Amniotic stem cell (primary cell): ENCODE results near the gene BRINP3.

Source experiments
- DNase-seq: peaks from one replicate; lab custom pipeline; 2025; lab: John Stamatoyannopoulos, UW

The BRINP3 gene

DNA sequence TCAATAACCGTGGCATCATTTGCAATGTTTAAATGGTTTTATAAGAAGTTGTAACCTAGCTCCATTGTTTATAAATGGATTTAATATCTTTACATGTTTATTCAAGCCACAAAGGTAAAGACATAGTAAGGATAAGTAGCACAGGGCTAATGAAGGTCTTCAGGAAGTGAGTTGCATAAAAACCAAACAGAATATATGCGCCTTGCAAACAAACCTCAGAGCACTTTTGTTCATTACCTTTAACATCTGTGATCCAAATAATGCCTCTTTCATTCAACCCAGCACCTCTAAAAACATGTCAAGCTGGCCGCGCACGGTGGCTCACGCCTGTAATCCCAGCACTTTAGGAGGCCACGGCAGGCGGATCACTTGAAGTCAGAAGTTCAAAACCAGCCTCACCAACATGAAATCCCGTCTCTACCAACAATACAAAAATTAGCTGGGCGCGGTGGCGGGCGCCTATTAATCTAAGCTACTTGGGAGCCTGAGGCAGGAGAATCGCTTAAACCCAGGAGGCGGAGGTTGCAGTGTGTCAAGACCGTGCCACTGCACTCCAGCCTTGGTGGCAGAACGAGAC, 25.3 kb downstream of the BRINP3 start:
- no peak for DNase-seq

- no peak for DNase-seq
Measured at GRCh38 chr1:190444464-190444863, 33.2 kb downstream of the BRINP3 start.

DNA sequence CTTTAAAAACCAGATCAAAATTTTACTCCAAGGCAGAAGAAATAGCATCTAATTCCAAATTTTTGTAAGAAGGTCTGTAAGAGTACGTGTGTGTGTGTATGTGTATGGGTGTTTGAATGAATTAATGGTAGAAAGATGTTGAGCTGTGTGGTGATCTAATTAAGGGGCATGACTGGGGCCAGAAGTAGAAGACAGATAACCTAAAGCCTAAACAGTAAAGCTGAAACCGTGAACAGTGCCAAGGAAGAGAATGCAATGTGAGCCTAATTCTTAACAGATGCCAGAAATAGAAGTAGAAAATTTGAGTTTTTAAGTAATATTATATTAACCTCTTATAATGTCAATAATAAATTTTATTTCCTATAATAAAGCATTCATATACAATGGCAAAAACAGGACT, 38.2 kb downstream of the BRINP3 start:
- DNase-seq: no peak

DNA sequence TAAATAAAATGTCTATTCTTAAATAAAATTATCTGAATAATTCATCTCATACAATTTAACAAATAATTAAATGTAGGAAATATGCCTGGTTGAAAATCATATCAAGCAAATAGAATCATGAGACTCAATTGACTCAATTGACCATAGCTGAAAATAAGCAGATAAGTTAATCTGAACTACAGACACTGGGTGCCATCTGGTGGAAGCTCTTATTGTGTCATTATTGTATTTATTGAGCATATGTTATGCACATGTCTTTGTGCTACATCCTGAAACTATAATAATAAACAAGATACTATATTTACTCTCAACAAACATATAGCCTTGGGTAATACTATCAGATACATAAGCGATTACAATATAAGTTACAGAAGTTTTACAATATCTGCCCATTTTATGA, 41.0 kb downstream of the BRINP3 start:
- DNase-seq: peak; percentile 10

- DNase-seq: no peak
Measured at GRCh38 chr1:190429932-190430331, 47.7 kb downstream of the BRINP3 start.

DNA sequence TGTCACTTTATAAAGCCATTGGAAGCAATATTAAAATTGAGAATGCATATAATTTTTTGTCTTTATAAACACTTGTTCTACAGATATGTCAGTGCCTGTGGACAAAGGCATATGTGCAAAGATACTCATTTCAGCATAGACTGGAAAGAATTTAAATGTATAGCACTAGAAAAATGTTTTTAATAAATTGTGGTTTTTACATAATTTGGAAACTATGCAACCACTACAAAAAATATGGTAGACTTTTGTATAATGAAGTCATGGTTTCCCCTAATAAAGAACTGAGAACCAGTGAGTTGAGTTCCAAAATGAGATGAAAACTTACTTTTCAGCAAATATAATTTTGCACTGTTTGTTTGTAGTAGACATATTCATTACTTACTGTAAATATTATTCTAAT, 48.5 kb downstream of the BRINP3 start:
- no peak for DNase-seq

DNA sequence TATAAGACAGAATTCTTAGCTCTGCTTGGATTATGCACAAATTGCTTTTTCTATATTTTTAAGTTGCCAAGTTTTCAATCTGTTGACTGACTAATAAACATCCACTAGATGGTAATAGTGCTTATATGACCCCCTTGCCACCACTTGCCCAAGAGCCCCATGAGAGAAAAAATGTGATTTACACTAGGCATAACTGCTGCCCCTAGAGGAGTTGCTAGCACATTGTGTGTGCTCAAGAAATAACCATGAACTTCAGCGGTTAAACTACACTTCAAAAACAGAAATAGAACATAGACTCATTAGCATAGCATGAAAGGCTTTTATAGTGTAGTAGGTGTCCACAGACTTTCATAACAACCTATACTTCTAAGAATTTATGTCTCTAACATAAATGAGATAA, 61.4 kb downstream of the BRINP3 start:
- no peak for DNase-seq

- no peak for DNase-seq
Measured at GRCh38 chr1:190413142-190413541, 64.5 kb downstream of the BRINP3 start.

DNA sequence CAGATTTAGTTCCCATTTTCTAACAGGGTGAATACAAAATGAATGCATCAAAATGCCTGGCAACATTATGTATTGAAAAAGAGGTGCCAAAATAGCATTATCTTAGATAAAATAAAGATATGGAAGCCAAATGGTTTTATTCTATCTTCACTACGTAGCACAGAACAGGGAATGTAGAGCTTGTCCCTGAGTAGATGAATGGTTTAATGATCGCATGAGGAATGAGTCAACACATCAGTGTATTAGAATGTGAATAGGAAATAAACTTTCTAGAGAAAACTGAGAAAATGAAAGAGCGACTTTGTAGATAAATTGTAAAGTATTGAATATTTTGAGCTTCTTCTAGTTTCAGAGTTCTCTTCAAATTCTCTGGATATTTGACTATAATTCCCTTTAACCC, 74.3 kb downstream of the BRINP3 start:
- DNase-seq: no peak

GRCh38 chr1:190399233-190399632, 78.4 kb downstream of the BRINP3 start:
- no peak for DNase-seq

- DNase-seq: no peak
Measured at GRCh38 chr1:190391582-190391981, 86.1 kb downstream of the BRINP3 start.

DNA sequence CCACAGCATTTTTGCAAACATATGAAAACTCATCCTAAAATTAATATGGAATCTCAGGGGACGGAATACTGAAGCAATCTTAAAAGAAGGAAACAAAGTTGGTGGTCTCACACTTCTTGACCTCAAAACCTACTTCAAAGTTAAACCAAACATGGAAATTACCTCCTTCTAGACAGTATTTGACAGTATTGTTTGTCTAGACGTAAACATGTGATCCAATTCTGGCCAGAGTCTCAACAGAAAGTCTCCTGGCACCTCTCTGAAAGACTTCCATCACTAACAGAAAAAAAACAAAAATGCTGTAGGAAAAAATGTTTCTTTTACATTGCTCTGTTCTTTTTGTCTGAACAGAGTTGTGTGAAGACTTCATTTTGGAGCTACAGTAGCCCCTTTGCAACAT, 99.7 kb downstream of the BRINP3 start:
- no peak for DNase-seq

GRCh38 chr1:190377294-190377693, 100.4 kb downstream of the BRINP3 start:
- no peak for DNase-seq

- DNase-seq: no peak
Measured at GRCh38 chr1:190376044-190376443, 101.6 kb downstream of the BRINP3 start.

DNA sequence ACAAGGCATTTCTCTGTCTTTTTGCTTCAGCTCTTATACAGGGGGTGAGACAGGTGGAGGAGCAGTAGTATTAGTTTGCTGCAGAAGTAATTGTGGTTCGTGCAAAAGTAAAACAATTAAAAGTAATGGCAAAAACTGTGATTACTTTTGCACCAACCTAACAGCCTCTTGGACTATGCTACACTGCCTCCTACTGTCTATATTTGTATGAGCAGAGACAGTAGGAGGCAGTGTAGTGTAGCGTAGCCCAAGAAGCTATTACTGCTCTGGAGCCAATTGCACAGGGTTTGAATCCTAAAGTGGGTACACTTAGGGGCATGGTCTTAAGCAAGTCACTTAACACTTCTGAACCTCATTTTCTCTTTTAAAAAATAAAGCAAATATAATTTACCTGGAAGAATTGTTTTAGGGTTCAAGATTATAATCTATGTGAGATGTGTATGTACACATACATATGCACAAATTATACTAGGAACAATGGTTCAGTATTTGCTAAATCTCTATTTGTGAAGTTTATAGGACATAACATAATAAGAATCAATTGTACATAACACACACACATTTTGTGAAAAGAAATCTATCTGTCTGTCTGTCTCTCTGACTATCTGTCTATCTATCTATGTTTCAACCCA, 103.8 kb downstream of the BRINP3 start:
- DNase-seq: no peak

- DNase-seq: no peak
Measured at GRCh38 chr1:190367200-190367599, 110.5 kb downstream of the BRINP3 start.

DNA sequence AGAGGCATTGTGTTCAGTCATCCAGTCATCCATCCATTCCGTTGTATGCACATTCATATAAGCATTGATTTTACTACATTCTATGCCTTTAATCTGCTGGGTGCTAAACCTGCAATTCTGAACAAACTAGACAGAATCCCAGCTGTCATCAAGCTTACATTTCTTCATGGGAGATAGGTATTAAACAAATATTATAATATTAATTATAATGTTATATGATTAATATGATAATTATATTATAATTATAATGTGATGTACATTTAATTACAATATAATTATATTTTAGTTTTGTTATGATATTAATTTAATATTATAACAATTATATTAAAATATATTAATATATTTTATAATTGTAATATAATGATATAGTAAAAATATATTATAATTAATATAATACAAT, 112.4 kb downstream of the BRINP3 start:
- no peak for DNase-seq

DNA sequence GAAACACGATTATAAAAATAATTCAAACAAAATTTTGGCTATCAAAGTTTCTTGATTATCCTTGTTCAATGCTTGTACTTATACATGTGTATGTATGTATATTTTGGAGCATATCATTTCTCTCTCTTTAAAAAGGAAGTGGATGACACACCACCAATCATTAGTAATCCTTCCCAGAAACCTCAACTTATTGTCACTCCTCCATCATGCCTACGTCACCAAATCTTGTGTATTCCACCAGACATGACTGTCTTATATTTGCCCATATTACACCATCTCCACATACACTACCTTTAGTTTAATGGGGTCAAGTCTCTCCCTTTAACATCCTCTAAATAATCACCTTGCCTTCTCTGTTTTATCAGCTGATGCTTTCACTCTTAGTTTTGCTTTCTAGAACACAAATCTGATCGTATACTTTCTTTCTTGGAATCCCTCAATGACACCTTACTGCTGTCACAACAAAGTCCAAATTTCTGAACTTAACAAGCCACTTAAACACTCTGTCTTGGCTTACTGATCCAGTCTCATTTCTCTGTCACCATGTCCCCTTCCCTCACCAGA, 124.0 kb downstream of the BRINP3 start:
- DNase-seq: no peak

DNA sequence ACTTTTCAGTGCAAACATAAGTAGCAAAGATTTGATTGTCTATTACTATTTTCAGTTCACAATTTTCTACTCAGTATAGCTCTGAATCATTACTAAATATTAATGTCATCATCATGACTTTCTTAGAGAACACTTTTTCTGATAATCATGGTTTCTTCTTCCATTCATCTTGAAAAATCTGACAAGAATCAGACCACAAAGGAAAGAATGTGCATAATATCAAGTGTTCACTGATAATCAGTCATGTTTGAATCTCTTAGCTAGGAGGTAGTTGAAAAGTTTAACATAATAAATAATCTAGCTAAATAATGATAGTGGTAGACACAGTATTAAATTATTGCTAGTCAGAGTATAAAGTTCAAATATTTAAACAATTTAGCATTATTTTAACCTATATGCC, 133.2 kb downstream of the BRINP3 start:
- no peak for DNase-seq

- no peak for DNase-seq
Measured at GRCh38 chr1:190338829-190339228, 138.8 kb downstream of the BRINP3 start.

DNA sequence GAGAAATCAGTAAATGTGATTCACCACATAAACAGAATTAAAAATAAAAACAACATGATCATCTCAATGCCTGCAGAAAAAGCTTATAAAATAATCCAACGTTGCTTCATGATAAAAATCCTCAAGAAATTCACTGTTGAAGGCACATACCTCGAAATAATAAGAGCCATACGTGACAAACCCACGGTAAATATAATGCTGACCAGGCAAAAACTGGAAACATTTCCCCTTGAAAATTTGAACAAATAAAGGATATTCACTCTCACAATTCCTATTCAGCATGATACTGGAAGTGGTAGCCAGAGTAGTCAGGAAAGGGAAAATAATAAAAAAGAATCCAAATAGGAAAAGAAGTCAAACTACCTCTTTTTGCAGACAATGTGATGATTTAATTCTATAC, 148.8 kb downstream of the BRINP3 start:
- no peak for DNase-seq

- DNase-seq: peak; percentile 6
Measured at GRCh38 chr1:190328361-190328760, 149.3 kb downstream of the BRINP3 start.

- DNase-seq: no peak
Measured at GRCh38 chr1:190327271-190327670, 150.4 kb downstream of the BRINP3 start.

DNA sequence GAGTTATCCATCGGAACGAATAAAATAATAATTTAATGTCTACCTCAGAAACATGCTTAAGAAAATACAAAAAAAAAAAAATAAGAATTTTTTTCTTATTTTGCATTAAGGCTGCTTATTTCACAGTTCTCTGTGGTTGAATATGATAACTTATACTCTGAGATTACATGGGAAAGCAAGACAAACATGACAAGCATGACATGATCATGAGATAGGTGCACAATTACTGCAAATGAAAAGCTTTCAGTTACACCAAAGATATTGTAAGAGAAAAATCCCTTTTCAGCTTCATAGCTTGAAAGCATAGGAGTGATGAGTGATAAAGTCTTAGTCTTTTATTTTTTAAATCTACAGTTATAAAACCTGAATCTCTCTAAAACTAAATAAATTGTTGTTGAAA, 154.1 kb downstream of the BRINP3 start:
- no peak for DNase-seq
